ENCODE results near the gene RWDD2A.

GRCh38 chr6:83167726-83168278 is 25.4 kb upstream of the RWDD2A start:
- TF ChIP-seq CTCF (IDR thresholded peaks at IDR 0.05; ENCODE audit: low read depth, low read length, poor library complexity, severe bottlenecking) (no peak), EZH2phosphoT487 (IDR thresholded peaks at IDR 0.05; ENCODE audit: borderline replicate concordance, low read length) (no peak)

Data from DOHH2 (cell line).